RWPE2 (cell line): ENCODE data around the gene PLXNC1.

Experiments used
- ATAC-seq: fragments of 200-7000 bp; cut with Tn5 transposase; 3 replicates; pipeline ENCODE4 v1.9.1; 2021; ENCODE audit warnings: low read depth
- DNase-seq: peaks from one replicate; pipeline ENCODE4 v3.0.0-alpha.2; 2020; ENCODE audit warnings: low spot score
- H3K27ac ChIP-seq: fragments of 450-650 bp; 2 replicates; pipeline ENCODE4 v1.5.1; 2017; ENCODE audit warnings: mild to moderate bottlenecking; ENCODE audit not compliant: poor library complexity, severe bottlenecking
- H3K27me3 ChIP-seq: fragments of 250-450 bp; sonication (Bioruptor Pico); 2 replicates; pipeline ENCODE4 v1.5.1; 2021; ENCODE audit warnings: mild to moderate bottlenecking, moderate library complexity; ENCODE audit not compliant: insufficient read depth, poor library complexity, severe bottlenecking
- H3K36me3 ChIP-seq: fragments of 250-450 bp; sonication (Bioruptor Pico); 2 replicates; pipeline ENCODE4 v1.5.1; 2020; ENCODE audit warnings: low read depth, mild to moderate bottlenecking, moderate library complexity
- H3K4me1 ChIP-seq: fragments of 250-450 bp; sonication (Bioruptor Pico); 2 replicates; pipeline ENCODE4 v1.5.1; 2021; ENCODE audit warnings: mild to moderate bottlenecking, moderate library complexity; ENCODE audit not compliant: insufficient read depth, poor library complexity, severe bottlenecking
- H3K4me3 ChIP-seq: fragments of 250-450 bp; sonication (Bioruptor Pico); 2 replicates; pipeline ENCODE4 v1.5.1; 2021; ENCODE audit warnings: mild to moderate bottlenecking, moderate library complexity; ENCODE audit not compliant: severe bottlenecking
- H3K9me3 ChIP-seq: fragments of 250-450 bp; sonication (Bioruptor Pico); 2 replicates; pipeline ENCODE4 v1.5.1; 2021; ENCODE audit warnings: mild to moderate bottlenecking, moderate library complexity; ENCODE audit not compliant: severe bottlenecking
- CTCF ChIP-seq: fragments of 450-650 bp; IDR thresholded peaks from one replicate; pipeline ENCODE4 v1.5.1; 2017; ENCODE audit warnings: mild to moderate bottlenecking, moderate library complexity; ENCODE audit not compliant: poor library complexity, severe bottlenecking

The PLXNC1 gene

GRCh38 chr12:94235848-94236247 lies 87.5 kb downstream of the PLXNC1 start:
- Histone ChIP-seq H3K9me3 (no peaks in the 10 kb centered on the region), H3K27me3 (peaks cover 21% of the 10 kb centered on the region), H3K36me3 (no peaks in the 10 kb centered on the region), H3K27ac (no peak overlapping the region), H3K4me1 (no peaks in the 10 kb centered on the region), H3K4me3 (no peak overlapping the region)
- no peak for ATAC-seq
- TF ChIP-seq CTCF, result no peak
- DNase-seq, result no peak

- Histone ChIP-seq H3K27ac (no peak overlapping the region), H3K4me3 (no peak overlapping the region), H3K36me3 (no peaks in the 10 kb centered on the region), H3K27me3 (peaks cover 21% of the 10 kb centered on the region), H3K4me1 (no peaks in the 10 kb centered on the region), H3K9me3 (no peaks in the 10 kb centered on the region)
- DNase-seq (no peak), ATAC-seq (no peak)
- TF ChIP-seq CTCF, result no peak
Observed at GRCh38 chr12:94239332-94239993, 91.1 kb downstream of the PLXNC1 start.

- Histone ChIP-seq H3K4me3 (no peak overlapping the region), H3K36me3 (no peaks in the 10 kb centered on the region), H3K4me1 (no peaks in the 10 kb centered on the region), H3K27me3 (peaks cover 19% of the 10 kb centered on the region), H3K9me3 (no peaks in the 10 kb centered on the region), H3K27ac (no peak overlapping the region)
- TF ChIP-seq CTCF, result no peak
- DNase-seq (no peak), ATAC-seq (no peak)
Observed at GRCh38 chr12:94240171-94240570, 91.8 kb downstream of the PLXNC1 start.

- H3K27me3 ChIP-seq, result peaks cover 19% of the 10 kb centered on the region
- H3K4me1 ChIP-seq, result no peaks in the 10 kb centered on the region
- no peaks in the 10 kb centered on the region for H3K36me3 ChIP-seq
- H3K4me3 ChIP-seq, result no peak overlapping the region
- TF ChIP-seq CTCF, result no peak
- DNase-seq, result no peak
- H3K27ac ChIP-seq, result no peak overlapping the region
- no peaks in the 10 kb centered on the region for H3K9me3 ChIP-seq
- ATAC-seq, result no peak
Observed at GRCh38 chr12:94242901-94243300, 94.5 kb downstream of the PLXNC1 start.
